Posterior cingulate gyrus (tissue), 11 donors: ENCODE results near the gene PLEKHG4.

Source experiments
- DNase-seq, 10 donors: peaks; one replicate each; pipeline versions ENCODE4 v3.0.0 to v3.0.0-alpha.2; 2020 to 2021; ENCODE audit warnings: mixed read lengths in 3 of 10
- intact Hi-C: fragments of 100-400 bp; cut with DNase I; formaldehyde crosslinking; loops from one replicate; pipeline ENCODE4 v1.15.1; 2023

The PLEKHG4 gene

DNA sequence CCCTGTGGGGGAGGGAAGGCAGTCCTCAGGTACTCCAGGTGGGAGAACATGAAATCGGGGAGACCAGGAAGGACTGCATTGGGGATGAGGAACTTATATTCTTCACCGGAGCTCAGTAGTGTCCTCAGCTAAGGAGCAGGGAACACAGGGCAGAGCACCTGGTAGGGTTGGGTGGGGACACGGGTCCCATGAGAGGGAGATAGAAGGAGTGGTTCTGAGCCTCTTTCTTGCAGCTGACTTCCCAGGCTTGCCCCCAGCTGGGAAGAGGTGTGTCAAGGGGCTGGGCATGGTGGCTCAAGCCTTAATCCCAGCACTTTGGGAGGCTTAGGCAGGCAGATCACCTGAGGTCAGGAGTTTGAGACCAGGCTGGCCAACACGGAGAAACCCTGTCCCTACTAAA lies 34.1 kb upstream of the PLEKHG4 start:
- intact Hi-C loops, result no loop called here
- peak in 3 of 10 donors; percentile 12 to 47 (median 35) for DNase-seq

GRCh38 chr16:67245674-67246080 lies 33.7 kb upstream of the PLEKHG4 start:
- peak in 1 of 10 donors; percentile 1 for DNase-seq

DNA sequence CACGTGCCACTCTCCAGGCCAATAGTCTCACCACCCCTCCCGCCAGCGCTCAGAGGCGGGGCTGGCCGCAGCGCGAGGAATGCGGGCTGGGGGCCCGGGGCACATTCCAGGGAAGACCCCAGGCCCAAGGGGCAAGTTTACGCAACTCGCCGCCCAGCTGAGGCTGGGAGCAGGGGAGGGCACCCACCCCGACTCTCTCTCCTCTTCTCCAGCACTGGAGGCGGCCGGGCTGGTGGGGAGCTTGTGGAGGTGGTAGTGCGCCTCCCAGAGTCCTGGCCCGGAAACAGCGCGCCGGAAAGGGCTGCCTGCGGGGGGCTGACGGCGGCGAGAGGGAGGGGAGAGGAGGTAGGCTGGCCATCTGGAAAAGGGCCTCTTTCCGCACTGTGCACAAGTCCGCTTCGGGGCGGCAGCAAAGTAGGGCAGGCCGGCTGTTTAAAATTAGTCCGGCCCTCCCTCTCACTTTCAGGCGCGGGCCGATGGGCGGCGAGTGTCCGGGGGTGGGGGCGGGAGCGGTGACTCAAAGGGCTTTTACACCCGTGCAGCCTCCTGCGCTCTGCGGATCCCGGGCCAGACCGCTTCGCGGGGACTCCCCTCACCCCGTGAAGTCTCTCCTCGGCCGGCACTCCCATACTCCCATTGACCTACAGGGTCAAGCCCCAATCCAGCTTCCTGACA lies 33.1 kb upstream of the PLEKHG4 start:
- peak; percentile 44 to 92 (median 58) for DNase-seq
- intact Hi-C loops, result no loop called here

More at GRCh38 chr16:67245674-67246080, 33.7 kb upstream of the PLEKHG4 start:
- intact Hi-C loops, result no loop called here

- peak in 2 of 10 donors; percentile 80 to 81 for DNase-seq
- intact Hi-C loops, result no loop called here
Observed at GRCh38 chr16:67246756-67247191, 32.6 kb upstream of the PLEKHG4 start.

DNA sequence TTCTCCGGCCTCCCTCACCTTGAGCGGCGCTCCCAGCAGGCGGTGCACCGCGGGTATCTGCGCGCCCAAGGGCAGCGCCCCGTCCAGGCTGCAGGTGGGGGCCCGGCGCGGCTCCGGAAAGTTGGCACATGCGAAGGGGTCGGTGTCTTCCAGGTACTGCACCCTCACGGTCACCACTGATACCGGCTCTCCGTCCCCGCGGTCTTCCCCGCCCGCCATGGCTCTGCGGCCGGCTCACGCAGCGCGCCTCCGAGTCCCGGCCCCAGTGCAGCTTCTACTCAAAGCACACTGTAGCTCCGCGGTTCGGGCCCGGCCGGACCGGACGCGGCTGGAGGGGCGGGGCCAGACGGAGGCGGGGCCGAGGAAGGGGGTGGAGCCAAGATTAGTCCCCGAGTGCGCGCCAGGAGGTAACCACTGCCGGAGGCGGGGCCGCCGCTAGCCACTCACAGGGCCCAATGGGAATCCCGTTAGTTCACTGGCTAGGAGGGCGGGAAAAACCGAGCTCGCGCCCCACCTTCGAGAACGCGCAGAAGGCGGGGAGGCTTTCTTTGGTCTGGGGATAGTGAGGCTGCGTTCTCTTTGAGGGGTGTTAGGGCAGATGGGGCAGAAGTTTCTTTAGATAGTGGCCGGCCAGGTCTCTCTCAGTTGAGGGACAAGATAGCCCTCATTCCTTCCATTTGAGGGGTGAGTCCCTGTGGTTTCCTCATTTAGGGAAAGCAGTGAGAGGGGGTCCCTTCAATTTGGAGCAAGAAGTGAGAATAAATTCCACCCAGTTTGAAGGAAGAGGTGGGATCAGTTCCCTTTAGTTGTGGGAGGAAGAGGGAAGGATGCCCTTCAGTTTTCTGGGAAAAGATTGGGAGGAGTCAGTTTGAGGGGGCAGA lies 31.9 kb upstream of the PLEKHG4 start, which contains the start of gene FHOD1:
TSS of gene FHOD1 (minus strand) at position 290 of the 881 bp plus-strand sequence. CDS start at position 219, 71 bp downstream.
- intact Hi-C loops, result no loop called here
- peak; percentile 89 to 99 (median 96) for DNase-seq

GRCh38 chr16:67248073-67248400 lies 31.3 kb upstream of the PLEKHG4 start:
- intact Hi-C loops, result no loop called here
- no peak for DNase-seq

- intact Hi-C loops, result no loop called here
- DNase-seq, result peak in 5 of 10 donors; percentile 27 to 87 (median 82)
Observed at GRCh38 chr16:67248401-67249177, 30.7 kb upstream of the PLEKHG4 start, which contains the start of gene SLC9A5. Gene SLC9A5, plus strand, starts transcription at chr16:67248979. Its CDS starts 36 bp downstream, at chr16:67249015.

DNA sequence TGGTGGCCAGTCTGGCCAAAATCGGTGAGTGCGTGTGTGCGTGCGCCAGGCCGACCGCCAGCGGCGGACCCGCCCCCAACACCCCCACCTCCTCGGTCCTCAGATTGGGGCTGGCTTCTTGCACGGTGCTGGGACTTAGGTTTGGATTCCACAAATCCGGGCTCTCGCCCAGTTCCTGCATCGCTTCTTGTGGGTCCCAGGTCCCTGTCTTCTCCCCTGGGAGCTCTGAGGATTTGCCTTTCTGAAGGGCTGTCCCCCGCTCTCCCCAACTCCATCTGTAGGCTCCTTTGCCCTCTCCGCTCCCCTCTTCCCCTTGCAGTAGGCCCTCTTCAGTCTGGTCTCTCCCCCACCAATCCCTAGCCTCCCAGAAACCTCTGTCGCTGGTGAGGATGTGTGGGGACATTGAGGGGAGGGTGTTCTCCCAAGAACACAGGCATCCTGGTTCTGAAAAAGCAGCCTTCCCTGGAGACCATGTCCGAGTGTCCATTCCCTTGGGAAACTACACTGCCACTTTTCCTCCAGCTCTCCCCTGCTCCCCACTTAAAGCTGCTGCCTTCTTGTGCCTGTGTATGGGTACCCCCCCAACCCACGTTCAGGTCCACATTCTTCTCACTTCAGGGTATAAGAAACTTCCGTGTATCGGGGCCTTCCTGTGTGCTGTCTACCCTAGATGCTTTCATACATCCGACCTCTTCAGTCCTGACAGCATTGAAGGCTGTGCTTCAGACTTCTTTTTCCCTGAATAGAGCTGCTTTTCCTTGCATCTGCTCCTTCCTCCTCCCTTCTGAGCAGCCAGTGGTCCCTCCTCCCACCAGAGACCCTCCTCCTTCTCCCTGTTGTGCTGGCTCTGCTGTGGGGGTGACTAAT lies 29.9 kb upstream of the PLEKHG4 start:
- DNase-seq, result peak in 2 of 10 donors; percentile 74
- intact Hi-C loops, result no loop called here

DNA sequence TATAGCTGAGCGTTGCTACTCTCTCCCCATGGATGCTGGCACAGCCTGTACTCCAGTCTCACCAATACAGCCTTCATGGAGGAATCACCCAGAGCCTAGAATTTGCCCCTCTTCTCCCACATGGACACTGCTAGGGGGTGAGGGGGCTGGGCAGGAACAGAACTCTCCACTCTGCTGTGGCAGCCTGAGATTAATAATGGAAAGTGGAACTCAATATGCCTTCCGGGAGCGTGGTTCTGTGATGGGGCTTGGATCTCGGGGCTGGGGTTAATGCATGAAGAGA lies 29.3 kb upstream of the PLEKHG4 start:
- intact Hi-C loops, result no loop called here
- peak in 2 of 10 donors; percentile 46 to 53 for DNase-seq

- intact Hi-C loops, result no loop called here
- peak in 4 of 10 donors; percentile 20 to 80 (median 63) for DNase-seq
Observed at GRCh38 chr16:67252609-67253497, 26.5 kb upstream of the PLEKHG4 start.

GRCh38 chr16:67254801-67255552 lies 24.4 kb upstream of the PLEKHG4 start:
- intact Hi-C loops, result no loop called here
- DNase-seq, result peak in 2 of 10 donors; percentile 54 to 59

GRCh38 chr16:67255553-67256221 lies 23.6 kb upstream of the PLEKHG4 start:
- DNase-seq, result peak in 2 of 10 donors; percentile 48 to 70
- intact Hi-C loops, result no loop called here

DNA sequence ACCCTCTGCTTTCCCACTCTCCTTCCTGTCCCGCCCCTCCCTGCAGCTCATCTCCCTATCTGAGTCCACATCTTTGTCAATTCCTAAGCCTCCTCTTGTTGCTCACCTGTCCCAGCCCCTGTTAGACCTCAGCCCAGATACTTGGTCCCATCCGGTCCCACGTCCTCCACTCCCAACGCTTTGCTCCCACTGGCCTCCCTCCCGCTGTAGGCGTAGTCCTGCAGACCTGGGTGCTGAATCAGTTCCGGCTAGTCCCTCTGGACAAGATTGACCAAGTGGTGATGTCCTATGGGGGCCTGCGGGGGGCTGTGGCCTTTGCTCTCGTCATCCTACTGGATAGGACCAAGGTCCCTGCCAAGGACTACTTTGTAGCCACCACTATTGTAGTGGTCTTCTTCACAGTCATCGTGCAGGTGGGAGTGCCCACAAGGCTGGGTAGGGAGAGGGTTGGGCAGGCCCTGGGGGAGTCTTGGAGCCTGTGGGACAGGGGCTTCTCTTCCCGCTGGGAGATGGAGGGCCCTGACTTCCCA lies 22.6 kb upstream of the PLEKHG4 start:
- peak in 2 of 10 donors; percentile 25 to 33 for DNase-seq
- intact Hi-C loops, result no loop called here

DNA sequence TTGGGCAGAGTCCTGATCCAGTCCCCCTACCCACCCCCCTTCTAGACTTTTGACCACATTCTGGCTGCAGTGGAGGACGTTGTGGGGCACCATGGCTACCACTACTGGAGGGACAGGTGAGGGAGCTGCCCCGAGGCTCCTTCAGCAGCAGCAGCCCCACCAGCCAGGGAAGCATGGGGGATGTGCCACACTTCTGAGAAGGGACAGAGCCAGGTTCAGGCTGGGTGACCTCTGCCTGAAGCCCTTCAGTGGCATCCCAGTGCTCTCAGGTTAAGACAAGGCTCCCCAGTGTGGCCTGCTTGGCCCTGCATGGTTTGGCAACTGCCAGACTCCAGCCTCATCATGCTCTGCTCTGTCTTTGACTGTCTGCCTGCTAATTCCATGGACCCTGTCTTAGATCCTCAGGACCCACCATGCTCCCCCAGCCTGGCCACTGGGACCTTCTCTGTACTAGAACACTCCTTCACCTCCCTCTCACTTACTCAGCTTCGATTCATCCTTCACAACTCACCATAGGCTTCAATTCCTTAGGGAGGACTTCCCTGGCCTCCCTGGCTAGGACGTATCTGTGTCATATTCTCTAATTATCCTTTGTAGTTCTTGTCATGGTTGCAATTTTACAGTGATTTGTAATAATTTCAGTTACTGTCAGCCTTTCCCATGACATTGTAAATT lies 21.7 kb upstream of the PLEKHG4 start:
- DNase-seq, result peak in 2 of 10 donors; percentile 62 to 68
- intact Hi-C loops, result no loop called here

GRCh38 chr16:67258161-67258835 lies 21.0 kb upstream of the PLEKHG4 start:
- intact Hi-C loops, result no loop called here
- peak in 2 of 10 donors; percentile 49 to 70 for DNase-seq

- intact Hi-C loops, result no loop called here
Observed at GRCh38 chr16:67259705-67260104, 19.6 kb upstream of the PLEKHG4 start.

More at GRCh38 chr16:67259705-67260104, 19.6 kb upstream of the PLEKHG4 start:
- peak in 4 of 10 donors; percentile 15 to 85 (median 82) for DNase-seq
